HepG2 (cell line): Measurements from ENCODE around the gene CENPP. TPM values are rescaled to one million over a fixed set of nuclear protein-coding genes. Genes with fewer than 3 reads are reported as not detected.
A peak's percentile ranks its signal among the peaks of the same experiment; 100 is the strongest.

Experiments
- ATAC-seq: fragments of 200-7000 bp; cut with Tn5 transposase; 3 replicates; pipeline ENCODE4 v1.9.1; 2020; ENCODE audit warnings: mild to moderate bottlenecking, moderate library complexity
- BruUV-seq: library from RNA; stranded (reverse); fragments of 400-500 nt; replicated peaks from 2 replicates; lab custom pipeline; 2021; lab: Mats Ljungman, UMichigan
- CTCF ChIA-PET: fragments of 300-600 bp; formaldehyde crosslinking; extraction: SDS; loops from one replicate; lab custom pipeline; 2021; ENCODE audit warnings: low total read pairs, inconsistent platforms, low intra/inter-chr PET ratio; lab: Yijun Ruan, JAX
- POLR2A ChIA-PET: fragments of 350-600 bp; sonication (Branson Sonifier 250); formaldehyde crosslinking; loops from one replicate; lab custom pipeline; 2020; ENCODE audit warnings: antibody characterized with exemption, inconsistent platforms; lab: Yijun Ruan, JAX
- DNase-seq: peaks from one replicate; pipeline ENCODE4 v3.0.0-alpha.2; 2015; ENCODE audit warnings: low spot score
- FAIRE-seq: peaks from 3 replicates; lab custom pipeline; 2011; peaks lifted over from hg19 to GRCh38; lab: Jason Lieb, UNC
- H2AFZ ChIP-seq: one replicate; pipeline ENCODE4 v1.6.1; 2011; ENCODE audit warnings: low read length, inconsistent platforms
- H3K27ac ChIP-seq: fragments of 300-600 bp; 3 replicates; pipeline ENCODE4 v1.8.0; 2011; ENCODE audit warnings: mixed run types, mild to moderate bottlenecking, mixed read lengths, low read length, inconsistent platforms; ENCODE audit not compliant: insufficient read depth; ENCODE audit errors: extremely low read length
- H3K27me3 ChIP-seq, 2 experiments: fragments of 200-600 bp in 1 of 2; 2 replicates in 1 of 2; 3 replicates in 1 of 2; pipeline versions ENCODE4 v1.6.0 to v1.8.0; 2011; ENCODE audit warnings: low read length in 2 of 2, mild to moderate bottlenecking in 2 of 2, moderate library complexity in 2 of 2, inconsistent platforms in 1 of 2; ENCODE audit not compliant: insufficient read depth in 2 of 2, control insufficient read depth in 1 of 2
- H3K36me3 ChIP-seq, 2 experiments: fragments of 200-600 bp in 1 of 2; replicated peaks in 1 of 2; 2 replicates in 1 of 2; 3 replicates in 1 of 2; pipeline versions ENCODE4 v1.5.1 to v1.8.0; 2011; ENCODE audit warnings: low read length in 2 of 2, inconsistent platforms in 1 of 2; ENCODE audit not compliant: insufficient read depth in 2 of 2, control insufficient read depth in 1 of 2
- H3K4me1 ChIP-seq: 2 replicates; pipeline ENCODE4 v1.5.1; 2012; ENCODE audit warnings: low read length, inconsistent platforms; ENCODE audit not compliant: insufficient read depth
- H3K4me2 ChIP-seq: 2 replicates; pipeline ENCODE4 v1.6.0; 2011; ENCODE audit warnings: low read depth, low read length, inconsistent platforms
- H3K4me3 ChIP-seq, 3 experiments: fragments of 200-600 bp in 1 of 3; sonication (generic), shearing (Covaris generic) in 1 of 3; replicated peaks in 1 of 3; 2 replicates each; pipeline ENCODE4 v1.5.1; 2011 to 2016; ENCODE audit warnings: low read length in 3 of 3, inconsistent platforms in 2 of 3, low read depth in 2 of 3, mild to moderate bottlenecking in 2 of 3, control low read depth in 1 of 3, mixed read lengths in 1 of 3; ENCODE audit not compliant: insufficient read depth in 1 of 3
- H3K79me2 ChIP-seq: one replicate; pipeline ENCODE4 v1.6.1; 2011; ENCODE audit warnings: low read length, inconsistent platforms; ENCODE audit not compliant: insufficient read depth
- H3K9ac ChIP-seq: 2 replicates; pipeline ENCODE4 v1.6.0; 2011; ENCODE audit warnings: mild to moderate bottlenecking, low read depth, low read length, inconsistent platforms; ENCODE audit not compliant: insufficient read depth
- H3K9me3 ChIP-seq: 2 replicates; pipeline ENCODE4 v1.5.1; 2012; ENCODE audit warnings: mild to moderate bottlenecking, low read length
- H4K20me1 ChIP-seq: 2 replicates; pipeline ENCODE4 v1.6.0; 2011; ENCODE audit warnings: inconsistent platforms, mild to moderate bottlenecking, low read length, moderate library complexity; ENCODE audit not compliant: insufficient read depth
- FOXO4 ChIP-seq: sonication (generic); formaldehyde crosslinking; conservative IDR thresholded peaks from 2 replicates; pipeline ENCODE4 v1.8.1; 2023; ENCODE audit warnings: missing genetic modification reagents
- JARID2 ChIP-seq: sonication (generic); formaldehyde crosslinking; IDR thresholded peaks from 2 replicates; pipeline ENCODE4 v1.8.1; 2023; ENCODE audit warnings: missing genetic modification reagents, inconsistent platforms; ENCODE audit not compliant: insufficient replicate concordance
- ZBTB33 ChIP-seq: sonication (generic); formaldehyde crosslinking; IDR thresholded peaks from 2 replicates; pipeline ENCODE4 v1.4.0; 2020; ENCODE audit warnings: missing genetic modification reagents
- ZNF501 ChIP-seq: sonication (generic); formaldehyde crosslinking; IDR thresholded peaks from 2 replicates; pipeline ENCODE4 v1.5.1; 2020; ENCODE audit warnings: mild to moderate bottlenecking, moderate library complexity, missing genetic modification reagents
- ZNF768 ChIP-seq: sonication (generic); formaldehyde crosslinking; IDR thresholded peaks from 2 replicates; pipeline ENCODE4 v1.4.0; 2020; ENCODE audit warnings: missing genetic modification reagents
- WGBS: methylation state at CpG from one replicate; pipeline ENCODE4 v1.1.6; 2017; ENCODE audit warnings: low lambda C conversion rate; 5-methylcytosine and 5-hydroxymethylcytosine counted together
- in situ Hi-C: cut with HindIII; loops from 2 replicates; pipeline ENCODE4 v1.10.0; 2017; ENCODE audit warnings: low pct_unique_long_range_greater_than_20kb; ENCODE audit not compliant: extremely low pct_ligation_motif_present
- intact Hi-C: fragments of 100-400 bp; cut with micrococcal nuclease; formaldehyde crosslinking; loops from one replicate; pipeline ENCODE4 v1.10.0; 2022; ENCODE audit not compliant: unreplicated experiment
- polyA plus RNA-seq, 8 experiments: library from polyadenylated mRNA; depleted of rRNA in 3 of 8; stranded (reverse) in 7 of 8; unstranded in 1 of 8; fragments of >200 nt; fragmentation: Illumina TruSeq in 4 of 8; extraction: Trizol in 4 of 8; gene quantifications; 2 replicates each; pipeline versions ENCODE4 v1.2.1 to v1.2.3, GENCODE V29; 2011 to 2016; ENCODE audit warnings: low read depth in 4 of 8, missing spikeins in 1 of 8, mixed read lengths in 1 of 8; ENCODE audit not compliant: insufficient read depth in 1 of 8
- total RNA-seq, 5 experiments: library from RNA; depleted of rRNA; stranded (reverse); fragments of >200 nt; fragmentation: Illumina TruSeq; extraction: Trizol; gene quantifications; 2 replicates each; pipeline ENCODE4 v1.2.3, GENCODE V29; 2016; ENCODE audit warnings: low read depth in 1 of 5

The CENPP gene
- total and polyA plus RNA-seq, 2 of the 13 experiments (the other 11 are each of a cell fraction or from before 2014, with no cell fraction given): 2.0 to 11.4 TPM

- CTCF ChIA-PET: no interaction called here
- no peaks in the 10 kb centered on the region for H3K9me3 ChIP-seq
- H3K9ac ChIP-seq: no peak overlapping the region
- BruUV-seq: no TSS peak
- WGBS: 82% methylated on average over 10 of the region's 10 CpGs
- no peak overlapping the region for H3K4me3 ChIP-seq
- in situ Hi-C loops: no loop called here
- DNase-seq (no peak), FAIRE-seq (no peak), ATAC-seq (peak; percentile 41; the same call in 1 of the 3 replicates)
- peaks cover 52% of the 10 kb centered on the region for H3K79me2 ChIP-seq
- intact Hi-C loops: no loop called here
- POLR2A ChIA-PET: no interaction called here
- TF ChIP-seq FOXO4 (CRISPR knock-in tag): no peak
- TF ChIP-seq ZNF768 (CRISPR knock-in tag): no peak
- TF ChIP-seq ZNF501: no peak
- no peak for TF ChIP-seq JARID2
- TF ChIP-seq ZBTB33 (CRISPR knock-in tag): peak; percentile 37; the same call in 1 of the 2 replicates
- no peak overlapping the region for H3K4me2 ChIP-seq
- peaks cover 33% of the 10 kb centered on the region for H3K4me1 ChIP-seq
- no peak overlapping the region for H3K27ac ChIP-seq
- no peaks in the 10 kb centered on the region for H3K27me3 ChIP-seq
- peaks cover 4% of the 10 kb centered on the region; the same call in 1 of the 2 replicates for H4K20me1 ChIP-seq
- no peak overlapping the region for H2AFZ ChIP-seq
- peaks cover 2 to 12% of the 10 kb centered on the region in 2 experiments; a peak in 2 of 5 replicates for H3K36me3 ChIP-seq
These were observed 338.2 kb downstream of the CENPP start for GRCh38 chr9:92663951-92664350.
